ENCODE data around the gene TMEFF2.

TMEFF2 gene

DNA sequence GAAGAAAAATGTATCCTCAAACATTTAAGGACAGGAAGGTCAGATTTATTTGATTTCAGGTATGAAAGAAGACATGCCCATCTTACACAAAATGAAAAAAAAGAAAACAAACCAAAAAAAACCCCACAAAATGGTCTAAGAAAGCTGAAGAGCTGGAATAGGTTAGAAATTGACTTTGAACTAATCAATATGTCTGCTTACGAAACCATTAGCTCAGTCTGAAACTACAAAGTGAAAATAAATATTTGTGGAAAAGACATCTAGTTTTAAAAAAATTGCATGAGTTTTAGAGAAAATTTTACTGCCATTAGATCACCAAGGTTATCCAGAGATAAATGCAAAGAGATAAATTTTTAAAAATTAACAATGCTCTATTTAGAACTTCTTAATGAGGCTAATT lies 125.3 kb downstream of the TMEFF2 start:
- TF ChIP-seq, protein P1, sequence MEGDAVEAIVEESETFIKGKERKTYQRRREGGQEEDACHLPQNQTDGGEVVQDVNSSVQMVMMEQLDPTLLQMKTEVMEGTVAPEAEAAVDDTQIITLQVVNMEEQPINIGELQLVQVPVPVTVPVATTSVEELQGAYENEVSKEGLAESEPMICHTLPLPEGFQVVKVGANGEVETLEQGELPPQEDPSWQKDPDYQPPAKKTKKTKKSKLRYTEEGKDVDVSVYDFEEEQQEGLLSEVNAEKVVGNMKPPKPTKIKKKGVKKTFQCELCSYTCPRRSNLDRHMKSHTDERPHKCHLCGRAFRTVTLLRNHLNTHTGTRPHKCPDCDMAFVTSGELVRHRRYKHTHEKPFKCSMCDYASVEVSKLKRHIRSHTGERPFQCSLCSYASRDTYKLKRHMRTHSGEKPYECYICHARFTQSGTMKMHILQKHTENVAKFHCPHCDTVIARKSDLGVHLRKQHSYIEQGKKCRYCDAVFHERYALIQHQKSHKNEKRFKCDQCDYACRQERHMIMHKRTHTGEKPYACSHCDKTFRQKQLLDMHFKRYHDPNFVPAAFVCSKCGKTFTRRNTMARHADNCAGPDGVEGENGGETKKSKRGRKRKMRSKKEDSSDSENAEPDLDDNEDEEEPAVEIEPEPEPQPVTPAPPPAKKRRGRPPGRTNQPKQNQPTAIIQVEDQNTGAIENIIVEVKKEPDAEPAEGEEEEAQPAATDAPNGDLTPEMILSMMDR (IDR thresholded peaks at IDR 0.05) = no peak

DNA sequence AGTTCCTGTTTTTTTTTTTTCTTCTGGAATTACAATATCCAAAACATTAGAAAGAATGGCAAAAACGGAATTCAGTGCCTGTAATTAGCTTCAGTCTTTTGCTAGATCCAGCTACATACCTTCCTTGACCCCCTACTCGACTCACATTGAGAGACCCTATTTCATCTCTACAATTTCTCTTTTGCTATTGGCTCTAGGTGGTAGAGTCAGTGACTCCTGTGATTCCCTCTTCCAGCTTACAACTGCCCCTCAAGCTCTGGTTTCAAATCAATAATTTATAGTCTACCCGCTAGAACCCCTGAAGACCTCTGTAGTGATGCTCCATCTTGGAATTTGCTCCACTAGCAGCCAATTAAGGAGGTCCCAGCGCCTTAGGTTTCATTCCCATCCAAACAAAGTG lies 125.8 kb downstream of the TMEFF2 start:
- TF ChIP-seq, protein P1 (IDR thresholded peaks at IDR 0.05) = no peak

DNA sequence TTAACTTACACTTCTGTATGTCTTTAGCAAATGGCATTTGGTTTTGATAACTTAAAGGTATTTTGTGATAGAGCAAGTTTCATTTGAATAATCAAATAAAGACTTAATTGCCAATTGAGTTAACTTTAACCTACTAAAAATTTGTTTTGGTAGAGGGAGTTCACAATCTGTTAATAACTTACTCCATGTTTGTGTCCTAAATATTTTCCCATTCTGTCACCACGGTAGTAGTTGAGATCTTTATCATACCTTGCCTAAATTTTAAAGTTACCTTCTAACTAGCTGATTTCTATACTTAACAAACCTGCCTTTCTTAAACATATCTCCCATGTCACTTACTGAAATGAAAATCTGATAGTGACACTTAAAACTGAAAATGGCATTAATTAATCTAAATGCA lies 127.1 kb downstream of the TMEFF2 start:
- TF ChIP-seq, protein P1 (IDR thresholded peaks at IDR 0.05) = no peak

DNA sequence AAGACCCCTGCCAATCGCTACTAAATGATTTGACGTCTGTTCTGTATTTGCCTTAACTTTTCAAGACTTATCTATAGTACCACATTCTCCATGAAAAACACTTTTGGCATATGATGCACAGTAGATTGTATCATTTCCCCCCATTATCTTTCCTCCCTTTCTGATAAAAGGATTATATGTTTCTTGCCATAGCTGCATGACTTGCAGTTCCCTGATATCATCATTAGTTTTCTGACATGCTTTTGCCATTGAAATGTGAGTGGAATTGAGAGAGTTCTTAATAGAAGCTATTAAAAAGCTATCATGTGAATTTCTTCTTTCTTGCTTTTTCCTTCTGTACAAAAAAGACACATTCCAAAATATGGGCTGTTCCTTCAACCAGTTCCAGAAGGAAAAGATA lies 130.3 kb downstream of the TMEFF2 start:
- TF ChIP-seq, protein P1 (IDR thresholded peaks at IDR 0.05) = no peak

DNA sequence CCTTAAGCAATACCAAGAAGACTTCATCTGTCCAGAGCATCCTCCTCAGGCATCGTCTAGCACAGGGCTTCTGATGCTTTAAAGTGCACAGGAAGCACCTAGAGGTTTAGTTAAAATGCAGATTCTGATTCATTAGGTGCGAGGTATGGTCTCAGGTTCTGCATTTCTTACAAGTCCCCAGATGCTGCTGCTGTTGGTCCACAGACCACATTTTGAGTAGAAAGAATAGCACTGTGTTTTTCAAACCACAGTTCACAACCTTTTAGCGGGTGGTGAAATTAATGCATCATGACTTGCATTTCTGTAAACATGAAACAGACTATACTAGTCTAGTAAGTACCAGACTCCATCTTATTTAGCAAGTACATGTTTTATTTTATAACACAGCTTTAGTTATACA lies 134.6 kb downstream of the TMEFF2 start:
- TF ChIP-seq, protein P1 (IDR thresholded peaks at IDR 0.05) = no peak

DNA sequence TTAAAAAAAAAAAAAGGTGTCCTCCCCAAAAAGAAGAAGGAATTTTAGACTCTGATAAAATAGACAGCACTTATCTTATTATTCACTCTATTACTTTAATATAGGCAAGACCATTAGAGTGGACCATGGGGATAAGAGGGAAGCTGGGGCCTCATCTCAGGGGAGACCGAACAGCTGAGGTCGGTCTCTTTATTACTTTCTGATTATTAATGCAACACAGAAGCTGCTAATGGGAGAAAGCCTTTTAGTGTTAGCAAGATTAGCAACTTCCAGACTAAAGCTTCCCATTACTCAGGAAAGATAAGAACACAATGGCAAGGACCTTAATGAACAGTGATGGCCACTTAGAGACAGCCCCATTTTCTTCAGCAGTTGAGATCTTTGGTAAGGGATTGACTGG lies 135.5 kb downstream of the TMEFF2 start:
- TF ChIP-seq, protein P1 (IDR thresholded peaks at IDR 0.05) = no peak

DNA sequence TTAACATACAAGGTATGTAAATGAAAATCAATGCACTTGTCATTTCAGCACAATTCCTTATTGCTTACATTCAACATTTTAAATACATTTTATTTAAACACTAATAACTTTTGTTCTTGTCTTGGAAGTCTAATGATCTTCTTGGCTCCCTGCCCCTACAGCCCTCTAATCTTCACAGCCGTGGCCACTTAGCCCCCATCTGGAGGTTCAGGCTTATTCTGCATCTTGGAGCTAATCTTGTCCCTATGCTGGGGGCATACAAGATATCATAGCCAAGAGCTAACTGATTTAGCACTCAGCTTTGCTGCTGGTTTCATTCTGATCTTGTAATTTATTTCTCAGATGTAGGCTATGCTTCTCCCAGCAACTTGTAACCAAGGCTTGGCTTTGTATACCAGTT lies 140.8 kb downstream of the TMEFF2 start:
- TF ChIP-seq, protein P1 (IDR thresholded peaks at IDR 0.05) = no peak

DNA sequence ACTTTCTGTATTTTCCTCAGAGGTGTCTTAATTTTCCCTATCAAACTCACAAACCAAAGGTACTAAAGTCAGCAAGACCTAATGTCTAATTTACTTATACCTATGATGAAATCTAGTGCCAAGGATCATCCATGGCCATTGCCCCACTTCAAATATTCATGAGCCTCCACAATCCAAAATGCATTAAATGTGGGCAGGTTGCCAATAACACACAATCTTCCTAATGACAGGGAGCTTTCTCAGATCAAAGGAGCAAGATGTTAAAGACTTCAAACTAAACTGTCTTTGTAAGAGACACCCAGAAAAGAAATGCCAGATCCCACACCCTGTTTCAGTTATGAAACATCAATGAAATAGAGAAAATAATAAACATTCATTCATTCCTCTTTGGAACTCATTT lies 143.2 kb downstream of the TMEFF2 start:
- TF ChIP-seq, protein P1 (IDR thresholded peaks at IDR 0.05) = no peak

Data from LNCAP (cell line).